GM12878 (cell line): ENCODE measurements around the gene CAMK2D. TPM values are rescaled to one million over a fixed set of nuclear protein-coding genes. Genes with fewer than 3 reads are reported as not detected.

Experiments
- ATAC-seq: fragments of 200-7000 bp; cut with Tn5 transposase; 3 replicates; pipeline ENCODE4 v1.9.1; 2020; ENCODE audit warnings: mild to moderate bottlenecking, moderate library complexity
- BruUV-seq: library from RNA; stranded (reverse); fragments of 400-500 nt; replicated peaks from 2 replicates; lab custom pipeline; 2021; lab: Mats Ljungman, UMichigan
- CTCF ChIA-PET: fragments of 300-600 bp; sonication (Branson Sonifier 250); formaldehyde crosslinking; extraction: SDS; loops from one replicate; lab custom pipeline; 2021; ENCODE audit warnings: inconsistent platforms; lab: Yijun Ruan, JAX
- POLR2A ChIA-PET: fragments of 350-600 bp; formaldehyde crosslinking; extraction: SDS; loops from one replicate; lab custom pipeline; 2021; ENCODE audit warnings: inconsistent platforms; lab: Charles Lee
- RAD21 ChIA-PET: fragments of 300-600 bp; sonication (Branson Sonifier 250); formaldehyde crosslinking; loops from one replicate; lab custom pipeline; 2023; ENCODE audit warnings: antibody characterized with exemption; ENCODE audit not compliant: unreplicated experiment; lab: Charles Lee
- SMC1A ChIA-PET: fragments of 300-600 bp; sonication (Branson Sonifier 250); formaldehyde crosslinking; loops from one replicate; lab custom pipeline; 2023; ENCODE audit not compliant: unreplicated experiment, uncharacterized antibody; lab: Charles Lee
- DNase-seq: peaks from one replicate; pipeline ENCODE4 v3.0.0-alpha.2; 2011; ENCODE audit warnings: low read depth, low spot score
- FAIRE-seq: peaks from 3 replicates; lab custom pipeline; 2011; peaks lifted over from hg19 to GRCh38; lab: Jason Lieb, UNC
- H2AFZ ChIP-seq: 2 replicates; pipeline ENCODE4 v1.6.0; 2011; ENCODE audit warnings: low read depth, low read length, control low read depth; ENCODE audit not compliant: control insufficient read depth
- H3K27ac ChIP-seq: 2 replicates; pipeline ENCODE4 v1.5.1; 2011; ENCODE audit warnings: control low read depth; ENCODE audit not compliant: control insufficient read depth, insufficient read depth
- H3K27me3 ChIP-seq, 2 experiments: replicated peaks in 1 of 2; 2 replicates each; pipeline versions ENCODE4 v1.6.0 to v1.6.1; 2011; ENCODE audit warnings: low read length in 1 of 2; ENCODE audit not compliant: control insufficient read depth in 2 of 2, insufficient read depth in 2 of 2
- H3K36me3 ChIP-seq, 2 experiments: 2 replicates each; pipeline ENCODE4 v1.5.1; 2011; ENCODE audit warnings: low read length in 1 of 2; ENCODE audit not compliant: control insufficient read depth in 2 of 2, insufficient read depth in 2 of 2
- H3K4me1 ChIP-seq: 2 replicates; pipeline ENCODE4 v1.6.1; 2011; ENCODE audit warnings: mild to moderate bottlenecking, low read length, moderate library complexity, mixed read lengths; ENCODE audit not compliant: control insufficient read depth, insufficient read depth
- H3K4me2 ChIP-seq: 2 replicates; pipeline ENCODE4 v1.6.0; 2011; ENCODE audit warnings: control low read depth; ENCODE audit not compliant: control insufficient read depth, insufficient read depth
- H3K4me3 ChIP-seq: fragments of 200-600 bp; sonication (generic); 2 replicates; pipeline ENCODE4 v1.5.1; 2016
- H3K79me2 ChIP-seq: 2 replicates; pipeline ENCODE4 v1.6.0; 2011; ENCODE audit warnings: low read length; ENCODE audit not compliant: control insufficient read depth, insufficient read depth
- H3K9ac ChIP-seq: 2 replicates; pipeline ENCODE4 v1.8.0; 2011; ENCODE audit warnings: low read length, control low read depth, mixed read lengths; ENCODE audit not compliant: control insufficient read depth, insufficient read depth
- H3K9me3 ChIP-seq: replicated peaks from 3 replicates; pipeline ENCODE4 v1.5.1; 2011; ENCODE audit warnings: mild to moderate bottlenecking, low read length; ENCODE audit not compliant: control insufficient read depth, insufficient read depth
- H4K20me1 ChIP-seq: 2 replicates; pipeline ENCODE4 v1.6.0; 2011; ENCODE audit not compliant: control insufficient read depth, insufficient read depth
- CHD4 ChIP-seq: fragments of 200-600 bp; sonication (generic); IDR thresholded peaks from 2 replicates; pipeline ENCODE4 v1.6.1; 2016; ENCODE audit warnings: mild to moderate bottlenecking
- ELK1 ChIP-seq: IDR thresholded peaks from 2 replicates; pipeline ENCODE4 v1.6.1; 2012; ENCODE audit warnings: low read depth, low read length, improper control_type of control experiment
- HDGF ChIP-seq: fragments of 450-650 bp; IDR thresholded peaks from 2 replicates; pipeline ENCODE4 v1.6.1; 2016; ENCODE audit warnings: antibody characterized with exemption
- MTA3 ChIP-seq: IDR thresholded peaks from 2 replicates; pipeline ENCODE4 v1.6.1; 2012; ENCODE audit warnings: low read length, inconsistent platforms, borderline replicate concordance
- NFIC ChIP-seq: IDR thresholded peaks from 2 replicates; pipeline ENCODE4 v1.6.1; 2012; ENCODE audit warnings: low read depth, mild to moderate bottlenecking, inconsistent platforms, low read length, moderate library complexity
- NFYA ChIP-seq: IDR thresholded peaks from 2 replicates; pipeline ENCODE4 v1.6.1; 2011; ENCODE audit warnings: low read depth, mild to moderate bottlenecking, low read length, improper control_type of control experiment, borderline replicate concordance
- SREBF1 ChIP-seq: IDR thresholded peaks from 2 replicates; pipeline ENCODE4 v1.6.1; 2012; ENCODE audit warnings: mild to moderate bottlenecking, low read length
- ZBED1 ChIP-seq: IDR thresholded peaks from 2 replicates; pipeline ENCODE4 v1.6.1; 2016; ENCODE audit warnings: borderline replicate concordance
- ZNF274 ChIP-seq: IDR thresholded peaks from one replicate; pipeline ENCODE4 v1.8.0; 2011; ENCODE audit not compliant: insufficient read length, insufficient read depth
- WGBS: methylation state at CpG from one replicate; pipeline ENCODE4 v1.1.6; 2016; ENCODE audit warnings: low lambda C conversion rate; ENCODE audit not compliant: insufficient replicate concordance, insufficient coverage; ENCODE audit errors: missing lambda C conversion rate; 5-methylcytosine and 5-hydroxymethylcytosine counted together
- in situ Hi-C: fragments of 300-500 bp; cut with MboI; formaldehyde crosslinking; loops from 9 replicates; pipeline ENCODE4 v1.14.3; 2018; ENCODE audit warnings: mixed read lengths
- intact Hi-C: fragments of 100-400 bp; cut with micrococcal nuclease; formaldehyde crosslinking; loops from one replicate; pipeline ENCODE4 v1.14.2; 2022; ENCODE audit not compliant: unreplicated experiment
- polyA plus RNA-seq, 11 experiments: library from polyadenylated mRNA; depleted of rRNA in 4 of 11; unstranded in 6 of 11; stranded (reverse) in 5 of 11; fragments of >200 nt; fragmentation: Nextera tagmentation in 4 of 11; fragmentation: Illumina TruSeq in 1 of 11; extraction: Ambion mirVana in 4 of 11; extraction: Trizol in 1 of 11; gene quantifications; 1 replicate in 1 of 11; 2 replicates in 10 of 11; pipeline versions ENCODE4 v1.2.1 to v1.2.3, GENCODE V29; 2011 to 2016; ENCODE audit warnings: inconsistent platforms in 2 of 11, missing spikeins in 2 of 11, low read depth in 1 of 11
- total RNA-seq, 4 experiments: library from RNA; depleted of rRNA in 3 of 4; stranded (reverse); fragments of >200 nt in 3 of 4; fragmentation: Illumina TruSeq in 1 of 4; extraction: Trizol in 1 of 4; gene quantifications; 2 replicates each; pipeline versions ENCODE4 v1.2.1 to v1.2.3, GENCODE V29; 2013 to 2021
- TF ChIP-seq, protein P1 (sequence below): fragments of 450-650 bp; IDR thresholded peaks from 2 replicates; pipeline ENCODE4 v1.6.1; 2016; ENCODE audit warnings: mild to moderate bottlenecking
- TF ChIP-seq, protein P2 (sequence below): IDR thresholded peaks from 2 replicates; pipeline ENCODE4 v1.6.1; 2011; ENCODE audit warnings: borderline replicate concordance, low read depth, mild to moderate bottlenecking, moderate library complexity, mixed read lengths, low read length; ENCODE audit not compliant: insufficient read depth; ENCODE audit errors: extremely low read length

Gene CAMK2D
- total and polyA plus RNA-seq, 10 of the 15 experiments (the other 5 are each of a cell fraction or from before 2014, with no cell fraction given): 6.9 to 88.5 (median 12.9) TPM

DNA sequence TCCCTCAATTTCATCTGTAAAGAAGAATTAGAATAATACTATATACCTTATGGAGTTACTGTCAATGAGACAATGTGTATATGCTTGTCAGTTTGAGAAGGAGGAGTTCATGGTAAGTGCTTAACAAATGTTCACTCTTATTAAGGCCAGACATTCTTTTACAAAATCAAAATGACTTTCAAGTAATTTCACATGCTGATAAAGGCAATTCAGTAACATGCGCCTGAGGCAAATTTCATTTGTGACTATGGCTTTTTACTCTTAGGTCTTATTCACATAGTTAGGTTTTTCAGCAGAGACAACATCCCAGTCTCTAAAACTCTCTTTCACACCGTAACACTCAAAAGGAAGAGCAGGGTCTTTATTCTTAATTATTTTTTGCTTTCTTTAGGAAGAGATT lies 174.4 kb downstream of the CAMK2D start:
- 100% methylated on average over 2 of the region's 2 CpGs for WGBS
- Histone ChIP-seq H3K4me1 (peaks cover 6% of the 10 kb centered on the region; the same call in 1 of the 2 replicates), H4K20me1 (no peaks in the 10 kb centered on the region), H3K27ac (no peak overlapping the region), H3K36me3 (peaks cover 3 to 4% of the 10 kb centered on the region in 2 experiments; a peak in 3 of 4 replicates), H3K9me3 (no peaks in the 10 kb centered on the region; the same call in 2 of the 3 replicates), H3K27me3 (no peaks in the 10 kb centered on the region), H3K4me2 (no peak overlapping the region), H3K79me2 (no peaks in the 10 kb centered on the region), H2AFZ (no peak overlapping the region), H3K4me3 (no peak overlapping the region), H3K9ac (no peak overlapping the region)
- ATAC-seq (no peak), DNase-seq (no peak), FAIRE-seq (no peak)
- in situ Hi-C loops: no loop called here
- RAD21 ChIA-PET: no interaction called here
- SMC1A ChIA-PET: interaction anchor here (1.0 to 3.8 kb wide), 3 partner anchors 10 to 15 kb away, joined by 3 to 24 read pairs (median 4); no protein-coding TSS in a partner anchor
- POLR2A ChIA-PET: interaction anchor here (0.5 to 2.9 kb wide), 3 partner anchors 8 to 18 kb away, joined by 3 to 12 read pairs (median 4); no protein-coding TSS in a partner anchor
- intact Hi-C loops: no loop called here
- CTCF ChIA-PET: interaction anchor here (1.9 kb wide), 1 partner anchor 9 kb away, joined by 10 read pairs; no protein-coding TSS in a partner anchor
- TF ChIP-seq MTA3: no peak
- TF ChIP-seq, protein P1, sequence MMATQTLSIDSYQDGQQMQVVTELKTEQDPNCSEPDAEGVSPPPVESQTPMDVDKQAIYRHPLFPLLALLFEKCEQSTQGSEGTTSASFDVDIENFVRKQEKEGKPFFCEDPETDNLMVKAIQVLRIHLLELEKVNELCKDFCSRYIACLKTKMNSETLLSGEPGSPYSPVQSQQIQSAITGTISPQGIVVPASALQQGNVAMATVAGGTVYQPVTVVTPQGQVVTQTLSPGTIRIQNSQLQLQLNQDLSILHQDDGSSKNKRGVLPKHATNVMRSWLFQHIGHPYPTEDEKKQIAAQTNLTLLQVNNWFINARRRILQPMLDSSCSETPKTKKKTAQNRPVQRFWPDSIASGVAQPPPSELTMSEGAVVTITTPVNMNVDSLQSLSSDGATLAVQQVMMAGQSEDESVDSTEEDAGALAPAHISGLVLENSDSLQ: no peak
- no peak for TF ChIP-seq SREBF1
- no peak for TF ChIP-seq HDGF
- BruUV-seq: no TSS peak

- CTCF ChIA-PET: interaction anchor here (0.8 to 2.9 kb wide), 6 partner anchors 8 to 38 kb away, joined by 3 to 13 read pairs (median 6); no protein-coding TSS in a partner anchor
- intact Hi-C loops: no loop called here
- no peaks in the 10 kb centered on the region for H3K27me3 ChIP-seq
- TF ChIP-seq ZBED1 (no peak), CHD4 (no peak), NFYA (no peak), NFIC (no peak), ZNF274 (no peak), ELK1 (no peak)
- TF ChIP-seq, protein P2, sequence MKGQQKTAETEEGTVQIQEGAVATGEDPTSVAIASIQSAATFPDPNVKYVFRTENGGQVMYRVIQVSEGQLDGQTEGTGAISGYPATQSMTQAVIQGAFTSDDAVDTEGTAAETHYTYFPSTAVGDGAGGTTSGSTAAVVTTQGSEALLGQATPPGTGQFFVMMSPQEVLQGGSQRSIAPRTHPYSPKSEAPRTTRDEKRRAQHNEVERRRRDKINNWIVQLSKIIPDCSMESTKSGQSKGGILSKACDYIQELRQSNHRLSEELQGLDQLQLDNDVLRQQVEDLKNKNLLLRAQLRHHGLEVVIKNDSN: no peak
These were observed 175.5 kb downstream of the CAMK2D start for GRCh38 chr4:113586072-113586471.

More at GRCh38 chr4:113586072-113586471, 175.5 kb downstream of the CAMK2D start:
- ChIA-PET RAD21 (interaction anchor here (1.0 to 1.4 kb wide), 3 partner anchors 18 to 64 kb away, joined by 3 to 4 read pairs (median 3); no protein-coding TSS in a partner anchor), POLR2A (interaction anchor here (1.0 to 2.9 kb wide), 3 partner anchors 10 to 21 kb away, joined by 3 to 12 read pairs (median 3); no protein-coding TSS in a partner anchor), SMC1A (interaction anchor here (0.5 to 3.8 kb wide), 11 partner anchors 8 to 171 kb away, joined by 3 to 24 read pairs (median 4); no protein-coding TSS in a partner anchor)
- H3K79me2 ChIP-seq: no peaks in the 10 kb centered on the region
- H3K36me3 ChIP-seq: peaks cover 3 to 4% of the 10 kb centered on the region in 2 experiments; a peak in 3 of 4 replicates
- H3K27ac ChIP-seq: no peak overlapping the region
- no peak overlapping the region for H2AFZ ChIP-seq
- H3K4me2 ChIP-seq: no peak overlapping the region
- ATAC-seq (no peak), FAIRE-seq (no peak), DNase-seq (no peak)
- BruUV-seq: no TSS peak
- H3K4me3 ChIP-seq: no peak overlapping the region
- no peaks in the 10 kb centered on the region for H4K20me1 ChIP-seq
- in situ Hi-C loops: no loop called here
- H3K4me1 ChIP-seq: peaks cover 6% of the 10 kb centered on the region; the same call in 1 of the 2 replicates
- no peak overlapping the region for H3K9ac ChIP-seq
- H3K9me3 ChIP-seq: no peaks in the 10 kb centered on the region; the same call in 2 of the 3 replicates
